Right cardiac atrium (tissue), 5 donors: ENCODE results near the gene CEMIP. TPM values are rescaled to one million over a fixed set of nuclear protein-coding genes. Genes with fewer than 3 reads are reported as not detected.

ENCODE experiments used
- ATAC-seq, 2 donors: fragments of 200-7000 bp; cut with Tn5 transposase; one replicate each; pipeline versions ENCODE4 v1.8.0 to v1.9.1; 2020; ENCODE audit warnings: moderate library complexity in 2 of 2, mild to moderate bottlenecking in 1 of 2
- DNase-seq, 3 donors: peaks; one replicate each; pipeline ENCODE4 v3.0.0-alpha.2; 2020
- H3K27ac ChIP-seq: one replicate; pipeline ENCODE4 v1.5.1; 2013; ENCODE audit warnings: mild to moderate bottlenecking, low read length, control low read depth, moderate library complexity
- H3K27me3 ChIP-seq: one replicate; pipeline ENCODE4 v1.6.1; 2013; ENCODE audit not compliant: control insufficient read depth, insufficient read depth
- H3K4me1 ChIP-seq: one replicate; pipeline ENCODE4 v1.6.1; 2013; ENCODE audit warnings: low read length; ENCODE audit not compliant: control insufficient read depth, insufficient read depth
- H3K4me3 ChIP-seq: one replicate; pipeline ENCODE4 v1.5.1; 2013; ENCODE audit warnings: low read length, control low read depth
- H3K9me3 ChIP-seq: one replicate; pipeline ENCODE4 v1.6.1; 2013; ENCODE audit warnings: low read length; ENCODE audit not compliant: control insufficient read depth
- WGBS: extraction: QIAGEN DNeasy Blood & Tissue Kit; methylation state at CpG from one replicate; pipeline ENCODE4 v1.1.7; 2013; 5-methylcytosine and 5-hydroxymethylcytosine counted together
- intact Hi-C, 4 donors: fragments of 100-400 bp; cut with DNase I; formaldehyde crosslinking; loops; one replicate each; pipeline versions ENCODE4 v1.11.0 to v1.14.0; 2022 to 2023
- polyA plus RNA-seq: library from polyadenylated mRNA; stranded (reverse); fragments of 200-250 nt; gene quantifications from one replicate; pipeline ENCODE4 v1.2.3, GENCODE V29; 2013
- total RNA-seq, 4 donors: library from RNA; stranded (reverse); fragmentation: NEBNext Ultra II Directional; extraction: Animal tissue kit (Norgen Biotek cat#: 25700); gene quantifications; one replicate each; pipeline ENCODE4 v1.2.1, GENCODE V29; 2021
- donor health status: healthy with polysubstance abuse.
- donor health status: DM: no; HTN: yes; CAD: no.
- donor health status: DM: no; HTN: no; CAD: no.
- donor health status: DM: no; HTN: yes; CAD: no; lungs with severe emphysema.
- donor health status: DM: yes; HTN: yes; CAD: no.

CEMIP gene
- total and polyA plus RNA-seq, 5 donors: 0.23 to 3.9 (median 2.6) TPM

DNA sequence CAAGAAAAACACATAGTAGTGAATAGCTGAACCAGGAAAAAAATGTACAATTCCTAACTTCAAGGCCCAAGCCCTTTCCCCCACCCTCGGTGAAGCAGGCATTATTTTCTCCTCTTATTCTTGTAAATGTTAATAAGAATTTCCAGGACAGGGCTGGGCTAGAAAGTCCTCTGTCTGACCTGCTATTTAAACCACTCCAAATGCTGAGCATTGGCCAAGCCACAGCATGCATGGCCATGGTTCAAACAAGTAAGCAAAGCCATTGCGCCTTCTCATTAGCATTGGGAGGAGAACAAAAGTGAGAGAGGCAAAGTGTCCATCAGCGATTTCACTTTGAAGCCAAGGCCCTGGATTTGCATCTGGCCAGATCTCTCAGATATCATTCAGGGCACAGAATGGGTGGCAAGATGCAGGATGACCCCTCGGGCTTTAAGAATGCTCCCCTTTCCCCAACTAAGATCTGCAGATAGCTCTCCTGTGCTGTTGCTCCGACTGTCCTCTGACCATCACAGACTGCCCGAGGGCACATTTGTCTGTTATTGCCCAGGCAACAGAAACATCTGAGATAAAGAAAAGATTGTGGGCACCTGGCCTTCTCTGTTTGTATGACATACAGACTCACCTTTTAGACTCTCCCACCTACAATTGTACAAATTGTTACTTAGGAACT lies 46.3 kb downstream of the CEMIP start:
- Histone ChIP-seq H3K27me3 (no peaks in the 10 kb centered on the region), H3K9me3 (no peaks in the 10 kb centered on the region), H3K4me3 (no peak overlapping the region), H3K4me1 (no peaks in the 10 kb centered on the region), H3K27ac (no peak overlapping the region)
- intact Hi-C loops: no loop called here
- peak; percentile 18 to 54 for ATAC-seq
- WGBS: 77% methylated on average over 6 of the region's 6 CpGs
- DNase-seq: no peak

DNA sequence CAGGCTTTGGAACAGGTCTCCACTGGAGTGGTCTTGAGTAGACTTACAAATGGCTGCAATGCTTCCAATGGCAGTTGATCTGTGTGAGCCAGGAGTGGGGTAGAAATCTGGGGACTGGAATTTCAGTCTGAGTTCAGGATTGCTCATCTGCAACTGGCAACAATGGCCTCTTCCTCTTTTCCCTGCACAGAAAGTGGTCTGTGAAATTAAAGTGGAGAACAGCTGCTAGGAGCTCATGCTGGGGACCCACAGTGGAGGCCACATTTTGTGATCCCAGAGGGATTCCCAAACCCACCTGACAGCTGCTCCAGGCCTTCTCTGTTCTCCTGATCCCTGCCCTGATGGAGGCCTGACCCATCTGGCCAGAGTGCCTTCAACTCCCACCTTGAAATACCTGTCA lies 49.6 kb downstream of the CEMIP start:
- intact Hi-C loops: no loop called here
- no peaks in the 10 kb centered on the region for H3K4me1 ChIP-seq
- DNase-seq: no peak
- no peaks in the 10 kb centered on the region for H3K9me3 ChIP-seq
- H3K4me3 ChIP-seq: no peak overlapping the region
- ATAC-seq: no peak
- no peak overlapping the region for H3K27ac ChIP-seq
- H3K27me3 ChIP-seq: no peaks in the 10 kb centered on the region

DNA sequence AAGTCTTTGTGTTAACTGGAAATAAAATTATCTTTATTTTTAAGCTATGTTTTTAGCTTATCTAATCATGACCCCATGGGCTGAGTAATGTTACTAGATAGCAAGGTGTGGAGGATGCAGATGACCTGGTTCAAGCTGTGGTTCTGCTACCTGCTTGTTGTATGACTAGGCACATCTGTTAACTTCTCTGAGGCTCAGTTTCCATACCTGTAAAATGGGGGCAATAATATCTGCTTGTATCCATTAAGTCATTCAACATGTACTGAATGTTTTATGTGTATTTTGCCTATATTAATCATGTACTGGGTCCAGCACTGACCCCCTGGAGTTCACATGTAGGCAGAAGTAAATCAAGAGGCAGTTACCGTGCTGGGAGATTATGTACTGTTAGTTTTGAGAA lies 51.5 kb downstream of the CEMIP start:
- Histone ChIP-seq H3K27ac (no peak overlapping the region), H3K27me3 (no peaks in the 10 kb centered on the region), H3K9me3 (no peaks in the 10 kb centered on the region), H3K4me3 (no peak overlapping the region), H3K4me1 (no peaks in the 10 kb centered on the region)
- DNase-seq (no peak), ATAC-seq (no peak)
- intact Hi-C loops: no loop called here
- WGBS: 97% methylated on average over 1 of the region's 1 CpG

DNA sequence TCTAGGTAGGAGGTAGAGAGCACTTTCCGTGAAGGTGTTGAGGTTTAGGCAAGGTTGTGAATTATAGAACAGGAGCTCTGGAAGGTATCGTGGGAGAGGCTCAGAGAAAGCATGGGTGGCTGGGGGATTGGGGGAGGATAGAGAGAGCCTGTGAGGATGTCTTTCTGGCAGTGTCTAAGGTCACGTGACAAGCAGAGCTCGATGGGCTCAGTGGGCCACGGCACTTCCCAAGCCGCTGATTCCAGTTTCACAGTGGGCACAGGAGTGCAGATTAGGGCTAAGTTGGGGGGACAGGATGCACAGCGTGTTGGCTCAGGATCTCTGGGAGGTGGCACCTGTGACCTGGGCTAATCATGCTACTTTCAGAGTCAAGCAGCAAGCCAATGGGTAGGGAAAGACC lies 52.0 kb downstream of the CEMIP start:
- ATAC-seq: no peak
- no peak overlapping the region for H3K4me3 ChIP-seq
- H3K27me3 ChIP-seq: no peaks in the 10 kb centered on the region
- no peaks in the 10 kb centered on the region for H3K4me1 ChIP-seq
- H3K27ac ChIP-seq: no peak overlapping the region
- DNase-seq: no peak
- H3K9me3 ChIP-seq: no peaks in the 10 kb centered on the region
- WGBS: 95% methylated on average over 7 of the region's 7 CpGs
- intact Hi-C loops: no loop called here

DNA sequence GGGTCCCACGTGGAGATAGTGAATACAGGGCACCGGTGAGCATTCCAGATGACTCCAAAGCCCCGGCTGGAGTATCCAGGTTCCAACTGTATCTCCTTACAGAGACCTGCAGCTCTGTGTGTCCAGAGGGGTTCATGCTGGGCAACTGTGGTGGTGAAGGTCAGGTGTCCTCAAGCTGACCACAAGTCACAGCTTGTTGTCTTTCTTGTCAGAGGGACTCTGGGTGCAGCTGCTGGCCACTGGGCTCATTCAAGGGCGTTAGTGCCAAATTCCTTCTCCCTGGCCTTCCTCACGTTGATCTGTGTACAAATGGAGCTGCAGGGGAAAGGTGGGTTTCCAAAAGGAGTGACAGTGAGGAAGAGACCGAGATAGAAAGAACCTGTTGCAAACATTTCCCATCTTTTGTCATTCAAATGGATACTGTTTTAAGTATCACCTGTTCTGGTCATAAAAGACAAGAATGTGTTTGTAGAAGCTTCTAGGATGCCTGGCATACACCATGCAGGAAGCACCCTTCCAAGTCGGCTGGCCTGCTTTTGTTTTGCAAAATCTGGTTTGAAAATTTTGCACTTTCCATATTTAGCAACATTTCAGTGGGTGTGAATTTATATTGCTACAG lies 52.5 kb downstream of the CEMIP start:
- no peaks in the 10 kb centered on the region for H3K4me1 ChIP-seq
- 75% methylated on average over 7 of the region's 7 CpGs for WGBS
- DNase-seq (no peak), ATAC-seq (no peak)
- H3K27ac ChIP-seq: no peak overlapping the region
- H3K9me3 ChIP-seq: no peaks in the 10 kb centered on the region
- H3K4me3 ChIP-seq: no peak overlapping the region
- intact Hi-C loops: no loop called here
- no peaks in the 10 kb centered on the region for H3K27me3 ChIP-seq

DNA sequence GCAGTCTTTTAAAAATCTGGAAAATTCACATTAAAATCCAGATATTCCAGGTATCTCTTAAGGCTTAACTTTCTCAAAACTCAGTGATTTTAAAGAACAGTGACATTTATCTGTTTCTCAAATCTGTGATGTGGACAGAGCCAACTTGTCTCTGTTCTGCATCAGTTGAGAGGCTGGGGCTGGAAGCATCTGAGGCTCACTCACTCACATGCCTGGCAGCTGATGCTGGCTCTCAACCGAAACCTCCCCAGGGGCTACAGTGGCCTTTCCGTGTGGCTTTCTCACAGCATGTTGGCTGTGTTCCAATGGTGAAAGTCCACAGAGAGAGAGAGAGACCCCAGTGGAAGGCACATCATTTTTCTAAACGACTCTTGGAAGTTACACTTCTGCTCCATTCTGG lies 53.5 kb downstream of the CEMIP start:
- Histone ChIP-seq H3K27me3 (no peaks in the 10 kb centered on the region), H3K27ac (no peak overlapping the region), H3K4me3 (no peak overlapping the region), H3K4me1 (no peaks in the 10 kb centered on the region), H3K9me3 (no peaks in the 10 kb centered on the region)
- 44% methylated on average over 3 of the region's 3 CpGs for WGBS
- ATAC-seq (peak in 1 of 2 donors; percentile 13), DNase-seq (no peak)
- intact Hi-C loops: no loop called here

DNA sequence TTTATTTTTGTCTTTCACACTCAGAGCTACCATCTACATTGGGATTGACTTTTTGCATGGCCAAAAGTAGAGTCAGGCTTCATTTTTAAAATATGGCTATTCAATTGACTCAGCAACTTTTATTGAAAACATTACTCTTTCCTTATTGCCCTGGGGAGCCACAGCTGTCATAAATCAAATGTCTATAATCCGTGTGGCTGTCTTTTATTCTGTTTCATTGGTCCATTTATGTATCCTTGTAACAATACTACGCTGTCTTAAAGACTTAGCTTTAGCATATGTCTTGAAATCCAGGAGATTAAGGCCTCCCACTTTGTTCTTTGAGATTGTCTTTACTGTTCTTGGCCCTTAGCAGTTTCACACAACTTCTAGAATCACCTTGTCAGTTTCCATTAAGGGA lies 55.2 kb downstream of the CEMIP start:
- H3K9me3 ChIP-seq: no peaks in the 10 kb centered on the region
- intact Hi-C loops: no loop called here
- no peak overlapping the region for H3K4me3 ChIP-seq
- no peaks in the 10 kb centered on the region for H3K4me1 ChIP-seq
- ATAC-seq (no peak), DNase-seq (no peak)
- H3K27me3 ChIP-seq: no peaks in the 10 kb centered on the region
- 84% methylated on average over 2 of the region's 2 CpGs for WGBS
- no peak overlapping the region for H3K27ac ChIP-seq

DNA sequence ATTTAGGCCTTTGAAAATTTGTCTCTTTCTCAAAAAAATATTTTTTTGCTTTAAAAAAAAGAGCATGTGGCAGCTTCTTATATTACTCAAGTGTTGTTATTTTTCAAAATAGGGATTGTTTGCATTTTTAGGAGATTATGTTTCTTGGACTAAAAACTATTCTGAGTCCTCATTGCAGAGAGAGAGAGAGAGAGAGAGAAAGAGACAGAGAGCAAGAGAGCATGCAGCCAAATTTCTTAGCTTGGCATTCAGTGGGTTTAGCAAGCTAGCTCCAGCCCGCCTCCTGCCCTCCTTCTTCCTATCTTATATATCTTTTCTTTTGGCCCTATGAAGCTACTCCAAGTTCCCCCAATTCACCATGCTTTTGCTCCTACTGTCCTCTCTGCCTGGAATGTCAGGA lies 55.7 kb downstream of the CEMIP start:
- 83% methylated on average over 1 of the region's 1 CpG for WGBS
- Histone ChIP-seq H3K27me3 (no peaks in the 10 kb centered on the region), H3K9me3 (no peaks in the 10 kb centered on the region), H3K4me1 (no peaks in the 10 kb centered on the region), H3K27ac (no peak overlapping the region), H3K4me3 (no peak overlapping the region)
- intact Hi-C loops: no loop called here
- ATAC-seq (no peak), DNase-seq (no peak)

DNA sequence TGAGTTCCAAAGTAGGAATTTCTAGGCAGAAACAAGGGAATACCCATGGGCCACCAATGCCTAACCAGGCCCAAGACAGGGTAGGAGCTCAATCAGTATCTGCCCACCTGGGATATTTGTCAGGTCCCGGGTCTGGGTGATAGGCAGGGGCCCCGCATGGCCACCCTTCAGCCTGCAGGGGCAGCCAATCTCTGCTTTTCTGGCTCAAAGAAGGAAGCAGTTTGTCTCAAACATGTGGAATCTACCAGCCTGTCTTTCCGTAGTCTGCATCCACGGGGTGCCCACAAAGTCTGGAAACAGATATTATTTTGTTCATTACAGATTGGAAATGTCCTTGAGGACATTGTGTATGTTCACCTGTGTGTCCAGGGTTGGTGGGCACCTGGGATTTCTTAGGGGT lies 56.2 kb downstream of the CEMIP start:
- DNase-seq: no peak
- Histone ChIP-seq H3K4me1 (no peaks in the 10 kb centered on the region), H3K27me3 (no peaks in the 10 kb centered on the region), H3K27ac (no peak overlapping the region), H3K4me3 (no peak overlapping the region), H3K9me3 (no peaks in the 10 kb centered on the region)
- WGBS: 64% methylated on average over 4 of the region's 4 CpGs
- intact Hi-C loops: no loop called here
- no peak for ATAC-seq

DNA sequence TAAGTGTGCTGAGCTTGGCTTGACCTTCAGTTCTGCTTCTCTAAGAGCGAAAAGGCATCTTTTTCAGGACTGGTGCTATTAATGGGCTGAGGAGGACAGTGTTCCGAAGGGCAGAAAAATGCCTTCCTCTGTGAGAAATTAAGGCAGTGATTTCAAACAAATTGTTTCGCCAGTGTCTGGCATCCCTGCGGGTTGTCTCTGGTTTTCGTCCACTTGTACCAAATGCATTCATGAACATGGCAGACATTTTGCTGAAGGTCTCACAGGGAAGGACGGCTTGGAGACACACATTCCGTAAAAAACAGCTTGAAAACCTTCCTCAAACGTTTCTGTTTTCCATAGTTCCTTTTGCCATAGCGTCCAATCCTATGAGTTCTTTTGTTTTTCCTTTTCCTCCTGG lies 57.1 kb downstream of the CEMIP start:
- Histone ChIP-seq H3K27me3 (no peaks in the 10 kb centered on the region), H3K4me1 (no peaks in the 10 kb centered on the region), H3K4me3 (no peak overlapping the region), H3K27ac (no peak overlapping the region), H3K9me3 (no peaks in the 10 kb centered on the region)
- no peak for DNase-seq
- no peak for ATAC-seq
- 83% methylated on average over 9 of the region's 9 CpGs for WGBS
- intact Hi-C loops: no loop called here

DNA sequence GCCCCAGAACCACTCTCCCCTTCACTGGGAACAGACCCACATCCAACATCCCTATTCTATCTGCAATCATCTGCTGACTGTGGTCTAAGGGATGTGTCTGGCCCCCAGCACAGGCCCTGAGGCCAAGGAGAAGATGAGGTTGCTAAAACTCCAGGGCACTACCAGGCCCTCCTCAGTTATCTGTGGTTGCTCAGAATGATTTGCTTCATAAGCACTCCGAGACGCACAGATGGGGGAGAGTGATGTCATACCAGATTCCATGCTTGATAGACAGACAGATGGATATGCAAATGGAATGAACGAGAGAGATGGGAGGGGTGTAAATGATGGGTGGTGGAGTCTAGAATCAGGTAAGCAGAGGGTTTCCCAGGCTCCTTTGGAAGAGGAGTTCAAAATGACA lies 57.8 kb downstream of the CEMIP start:
- Histone ChIP-seq H3K4me1 (no peaks in the 10 kb centered on the region), H3K27ac (no peak overlapping the region), H3K27me3 (no peaks in the 10 kb centered on the region), H3K9me3 (no peaks in the 10 kb centered on the region), H3K4me3 (no peak overlapping the region)
- ATAC-seq (no peak), DNase-seq (no peak)
- intact Hi-C loops: no loop called here
- 82% methylated on average over 3 of the region's 3 CpGs for WGBS

DNA sequence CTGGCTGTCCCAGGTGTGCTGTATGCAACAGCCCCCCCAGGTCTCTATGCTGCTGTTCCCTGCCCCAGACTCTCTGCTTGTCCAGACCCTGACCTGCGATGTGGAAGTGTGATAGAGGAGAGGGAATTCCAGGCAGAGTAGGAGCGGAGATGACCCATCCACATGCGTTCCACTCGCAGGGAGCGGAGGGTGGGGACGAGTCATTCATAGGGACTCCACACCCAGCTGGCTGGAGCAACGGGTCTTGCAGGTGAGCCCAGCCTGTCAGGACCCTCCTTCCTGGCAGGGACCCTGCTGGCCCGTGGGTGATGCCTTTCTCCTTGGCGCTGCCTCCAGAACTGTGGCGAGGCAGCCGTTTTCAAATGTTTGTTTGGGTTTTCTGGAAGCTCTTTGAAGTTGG lies 58.8 kb downstream of the CEMIP start:
- no peaks in the 10 kb centered on the region for H3K27me3 ChIP-seq

More for the DNA sequence above, 58.8 kb downstream of the CEMIP start:
- Histone ChIP-seq H3K4me3 (no peak overlapping the region), H3K4me1 (no peaks in the 10 kb centered on the region), H3K27ac (no peak overlapping the region), H3K9me3 (no peaks in the 10 kb centered on the region)
- no peak for DNase-seq
- 86% methylated on average over 11 of the region's 11 CpGs for WGBS
- ATAC-seq: no peak
- intact Hi-C loops: no loop called here
